ENCODE data around the gene ZNF430. TPM values are rescaled to one million over a fixed set of nuclear protein-coding genes. Genes with fewer than 3 reads are reported as not detected.
"Not testable (repeated sequence)": the region's sequence is repeated elsewhere in the genome, so short reads cannot be mapped to it uniquely, and the experiment has no call there.

Gene ZNF430
- total RNA-seq (1 to 10 TPM; 4.9 to 9.1 (median 5.7) TPM), polyA plus RNA-seq (1 to 10 TPM; 2.1 to 2.5 TPM)

DNA sequence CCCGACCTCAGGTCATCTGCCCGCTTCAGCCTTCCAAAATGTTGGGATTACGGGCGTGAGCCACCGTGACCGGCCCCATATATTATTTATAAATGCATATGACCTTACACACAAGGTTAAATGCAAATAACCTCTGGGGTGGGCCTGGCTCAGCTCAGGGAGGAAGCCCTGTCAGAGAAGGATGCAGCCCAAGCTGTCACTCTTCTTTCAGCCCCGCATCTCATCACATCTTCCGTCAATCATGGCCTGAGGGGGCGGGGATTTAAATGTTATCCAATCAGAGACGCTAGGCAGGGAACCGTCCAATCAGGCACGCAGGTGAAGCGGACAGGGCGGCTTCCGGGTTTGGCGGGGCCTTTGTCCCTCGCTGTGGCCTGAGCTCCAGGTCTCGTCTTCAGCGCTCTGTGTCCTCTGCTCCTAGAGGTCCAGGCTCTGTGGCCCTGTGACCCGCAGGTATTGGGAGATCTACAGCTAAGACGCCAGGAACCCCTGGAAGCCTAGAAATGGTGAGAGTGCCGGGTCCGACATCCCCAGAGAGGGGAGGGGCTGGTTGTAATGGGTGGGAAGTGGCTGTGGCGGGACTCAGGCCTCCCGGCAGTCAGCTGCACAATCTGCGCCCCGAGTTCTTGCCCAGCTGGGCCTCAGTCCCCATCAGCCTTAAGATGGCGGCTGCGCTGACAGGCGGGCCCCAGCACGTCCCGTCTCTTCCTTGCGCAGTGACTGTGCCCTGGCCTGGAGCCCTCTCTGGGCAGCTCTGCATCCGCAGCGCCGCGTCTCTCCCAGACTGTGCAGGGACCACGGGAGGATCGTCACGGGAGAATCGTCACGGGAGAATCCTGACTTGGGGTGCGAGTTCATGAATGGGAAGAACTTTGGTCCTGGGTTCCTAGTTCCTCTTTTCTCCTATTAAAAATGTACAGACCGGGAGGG, at the start of gene ZNF430:
Gene ZNF430 (plus strand): TSS at position 360 of the 930 bp plus-strand sequence. CDS start 144 bp downstream, at position 504.
- Histone ChIP-seq H3K4me1 (peaks cover 0 to 11% (median 7%) of the 10 kb centered on the region in 3 donors), H3K27me3 (no peaks in the 10 kb centered on the region), H3K27ac (peak within 1 kb of the TSS in 3 of 4 donors; percentile 22 to 84 (median 79)), H3K36me3 (no peaks in the 10 kb centered on the region), H3K9me3 (no peaks in the 10 kb centered on the region), H3K4me3 (peak within 1 kb of the TSS; percentile 40 to 89 (median 71))
- peak; percentile 88 to 94 (median 90) for DNase-seq
- WGBS, 2 donors = 3 to 5% methylated on average over 44 of the region's 44 CpGs
- intact Hi-C loops (cut with DNase I) = no loop called here
- ATAC-seq = peak; percentile 99 to 100 (median 100)
- FAIRE-seq = peak; percentile 66
- TF ChIP-seq, protein P1, sequence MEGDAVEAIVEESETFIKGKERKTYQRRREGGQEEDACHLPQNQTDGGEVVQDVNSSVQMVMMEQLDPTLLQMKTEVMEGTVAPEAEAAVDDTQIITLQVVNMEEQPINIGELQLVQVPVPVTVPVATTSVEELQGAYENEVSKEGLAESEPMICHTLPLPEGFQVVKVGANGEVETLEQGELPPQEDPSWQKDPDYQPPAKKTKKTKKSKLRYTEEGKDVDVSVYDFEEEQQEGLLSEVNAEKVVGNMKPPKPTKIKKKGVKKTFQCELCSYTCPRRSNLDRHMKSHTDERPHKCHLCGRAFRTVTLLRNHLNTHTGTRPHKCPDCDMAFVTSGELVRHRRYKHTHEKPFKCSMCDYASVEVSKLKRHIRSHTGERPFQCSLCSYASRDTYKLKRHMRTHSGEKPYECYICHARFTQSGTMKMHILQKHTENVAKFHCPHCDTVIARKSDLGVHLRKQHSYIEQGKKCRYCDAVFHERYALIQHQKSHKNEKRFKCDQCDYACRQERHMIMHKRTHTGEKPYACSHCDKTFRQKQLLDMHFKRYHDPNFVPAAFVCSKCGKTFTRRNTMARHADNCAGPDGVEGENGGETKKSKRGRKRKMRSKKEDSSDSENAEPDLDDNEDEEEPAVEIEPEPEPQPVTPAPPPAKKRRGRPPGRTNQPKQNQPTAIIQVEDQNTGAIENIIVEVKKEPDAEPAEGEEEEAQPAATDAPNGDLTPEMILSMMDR (IDR thresholded peaks at IDR 0.05) = no peak

DNA sequence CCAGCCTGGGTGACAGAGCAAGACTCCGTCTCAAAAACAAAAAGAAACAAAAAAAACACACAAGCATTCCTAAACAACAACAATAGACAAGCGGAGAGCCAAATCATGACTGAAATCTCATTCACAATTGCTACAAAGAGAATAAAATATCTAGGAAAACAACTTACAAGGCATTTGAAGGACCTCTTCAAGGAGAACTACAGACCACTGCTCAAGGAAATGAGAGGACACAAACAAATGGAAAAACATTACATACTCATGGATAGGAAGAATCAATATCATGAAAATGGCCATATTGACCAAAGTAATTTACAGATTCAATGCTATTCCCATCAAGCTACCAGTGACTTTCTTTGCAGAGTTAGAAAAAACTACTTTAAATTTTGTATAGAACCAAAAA, 27.7 kb upstream of the ZNF430 start:
- ATAC-seq; H3K36me3 ChIP-seq; H3K27ac ChIP-seq; H3K4me3 ChIP-seq; intact Hi-C loops (cut with DNase I); H3K4me1 ChIP-seq; H3K9me3 ChIP-seq; DNase-seq; FAIRE-seq; H3K27me3 ChIP-seq: not testable (repeated sequence)
- WGBS, 2 donors = 92 to 96% methylated on average over 2 of the region's 2 CpGs

DNA sequence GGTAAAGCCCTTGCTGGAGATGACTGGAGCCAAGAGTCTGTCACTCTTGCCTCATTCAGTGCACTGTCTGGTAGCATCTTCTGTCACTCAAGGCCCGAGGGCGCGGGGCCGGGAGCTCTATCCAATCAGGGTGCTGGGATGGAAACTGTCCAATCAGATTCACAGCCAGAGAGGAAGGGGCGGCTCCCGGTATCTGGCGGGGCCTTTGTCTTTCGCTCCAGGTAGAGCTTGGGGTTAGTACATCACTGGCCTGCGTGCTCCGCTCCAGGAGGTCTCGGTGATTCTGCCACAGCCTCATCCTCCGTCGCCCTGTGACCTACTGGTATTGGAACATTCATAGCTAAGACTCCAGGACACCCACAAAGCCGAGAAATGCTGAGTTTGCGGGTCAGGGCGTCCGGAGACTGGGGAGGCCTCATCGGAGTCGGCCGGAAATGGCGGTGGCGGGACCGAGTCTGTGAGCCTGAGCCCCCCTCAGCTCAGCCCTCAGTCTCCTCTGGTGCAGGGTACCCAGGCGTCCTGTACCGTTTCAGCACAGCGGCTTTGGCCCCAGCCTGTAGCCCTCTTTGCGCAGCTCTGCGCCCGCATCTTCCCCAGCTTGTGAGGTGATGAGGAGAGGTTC, 20.6 kb upstream of the ZNF430 start:
- Histone ChIP-seq H3K27me3 (no peaks in the 10 kb centered on the region), H3K9me3 (no peaks in the 10 kb centered on the region), H3K27ac (no peak overlapping the region), H3K36me3 (no peaks in the 10 kb centered on the region), H3K4me1 (no peaks in the 10 kb centered on the region), H3K4me3 (peak overlapping the region in 3 of 4 donors; percentile 4 to 47 (median 21))
- ATAC-seq (peak; percentile 100), FAIRE-seq (peak; percentile 56), DNase-seq (peak; percentile 75 to 90 (median 84))
- WGBS, 2 donors = 3 to 7% methylated on average over 29 of the region's 29 CpGs
- TF ChIP-seq, protein P1 (IDR thresholded peaks at IDR 0.05) = no peak
- intact Hi-C loops (cut with DNase I) = no loop called here

DNA sequence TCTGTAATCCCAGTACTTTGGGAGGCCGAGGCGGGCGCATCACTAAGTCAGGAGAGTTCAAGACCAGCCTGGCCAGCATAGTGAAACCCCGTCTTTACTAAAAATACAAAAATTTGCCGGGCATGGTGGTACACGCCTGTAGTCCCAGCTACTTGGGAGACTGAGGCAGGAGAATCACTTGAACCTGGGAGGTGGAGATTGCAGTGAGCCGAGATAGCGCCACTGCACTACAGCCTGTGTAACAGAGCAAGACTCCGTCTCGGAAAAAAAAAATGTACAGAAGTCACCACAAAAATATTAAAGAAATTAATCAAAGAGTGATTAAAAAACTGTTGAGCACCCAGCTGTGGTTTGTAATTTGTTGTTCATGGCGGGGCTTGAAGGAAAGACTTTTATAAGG, 781 bp downstream of the ZNF430 start:
- peak overlapping the region in 1 of 4 donors; percentile 79 for H3K27ac ChIP-seq
- peaks cover 0 to 11% (median 7%) of the 10 kb centered on the region in 3 donors for H3K4me1 ChIP-seq
- H3K4me3 ChIP-seq = peak overlapping the region; percentile 40 to 89 (median 71)
- WGBS, 2 donors = 6 to 8% methylated on average over 11 of the region's 11 CpGs
- intact Hi-C loops (cut with DNase I); DNase-seq; H3K9me3 ChIP-seq; FAIRE-seq; H3K27me3 ChIP-seq; H3K36me3 ChIP-seq: not testable (repeated sequence)
- ATAC-seq = peak; percentile 12 to 30 (median 19)

DNA sequence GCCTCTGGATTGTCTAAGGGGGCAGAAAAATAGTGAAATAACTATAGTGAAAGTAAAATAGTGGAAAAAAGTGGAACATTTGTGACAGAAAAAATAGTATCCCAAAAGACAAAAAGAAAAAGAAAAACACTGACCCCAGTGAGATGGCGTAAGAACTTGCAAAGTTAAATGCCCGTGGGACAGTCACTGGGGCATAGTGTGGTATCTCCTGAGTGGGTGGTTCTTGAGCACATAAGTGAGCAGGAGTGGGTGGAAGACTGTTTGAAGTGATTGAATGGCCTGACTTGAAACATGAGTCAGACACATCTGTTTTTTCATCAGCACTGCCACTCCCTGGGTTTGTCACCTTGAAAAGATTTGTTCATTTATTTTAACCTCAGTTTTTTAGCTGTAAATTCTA, 2.5 kb downstream of the ZNF430 start:
- H3K27me3 ChIP-seq = no peaks in the 10 kb centered on the region
- peaks cover 0 to 11% (median 7%) of the 10 kb centered on the region in 3 donors for H3K4me1 ChIP-seq
- FAIRE-seq (no peak), ATAC-seq (no peak), DNase-seq (no peak)
- intact Hi-C loops (cut with DNase I) = no loop called here
- TF ChIP-seq, protein P1 (IDR thresholded peaks at IDR 0.05) = no peak
- no peaks in the 10 kb centered on the region for H3K36me3 ChIP-seq
- no peaks in the 10 kb centered on the region for H3K9me3 ChIP-seq
- no peak overlapping the region for H3K27ac ChIP-seq
- WGBS, 2 donors = 66 to 83% methylated on average over 2 of the region's 2 CpGs
- no peak overlapping the region for H3K4me3 ChIP-seq
